GM21381 (cell line): ENCODE measurements around the gene SORCS2.

Experiments used
- ATAC-seq: cut with Tn5 transposase; IDR thresholded peaks from one replicate; pipeline ENCODE4 v1.9.1; 2021; ENCODE audit warnings: mild to moderate bottlenecking, moderate library complexity; ENCODE audit not compliant: unreplicated experiment

SORCS2 gene

GRCh38 chr4:7282786-7283440, 90.6 kb downstream of the SORCS2 start:
- ATAC-seq = no peak

GRCh38 chr4:7285244-7286094, 93.1 kb downstream of the SORCS2 start:
- ATAC-seq = no peak

- ATAC-seq = no peak
Measured at GRCh38 chr4:7286170-7286569, 93.8 kb downstream of the SORCS2 start.

- ATAC-seq = no peak
Measured at GRCh38 chr4:7286798-7287197, 94.5 kb downstream of the SORCS2 start.

- no peak for ATAC-seq
Measured at GRCh38 chr4:7287274-7287917, 95.1 kb downstream of the SORCS2 start.

GRCh38 chr4:7287918-7288280, 95.6 kb downstream of the SORCS2 start:
- no peak for ATAC-seq

- ATAC-seq = no peak
Measured at GRCh38 chr4:7288751-7289523, 96.6 kb downstream of the SORCS2 start.

- ATAC-seq = no peak
Measured at GRCh38 chr4:7289589-7289988, 97.3 kb downstream of the SORCS2 start.

GRCh38 chr4:7291372-7292114, 99.2 kb downstream of the SORCS2 start:
- no peak for ATAC-seq

- no peak for ATAC-seq
Measured at GRCh38 chr4:7293703-7294102, 101.4 kb downstream of the SORCS2 start.

GRCh38 chr4:7294176-7294756, 101.9 kb downstream of the SORCS2 start:
- no peak for ATAC-seq

- ATAC-seq = no peak
Measured at GRCh38 chr4:7295197-7295910, 103.0 kb downstream of the SORCS2 start.

GRCh38 chr4:7295911-7296660, 103.7 kb downstream of the SORCS2 start:
- no peak for ATAC-seq

- ATAC-seq = no peak
Measured at GRCh38 chr4:7296661-7297335, 104.5 kb downstream of the SORCS2 start.

GRCh38 chr4:7297374-7297773, 105.0 kb downstream of the SORCS2 start:
- no peak for ATAC-seq

GRCh38 chr4:7297881-7298280, 105.5 kb downstream of the SORCS2 start:
- no peak for ATAC-seq

GRCh38 chr4:7298619-7299009, 106.3 kb downstream of the SORCS2 start:
- ATAC-seq = no peak
